ENCODE results near the gene ARHGAP23. TPM values are rescaled to one million over a fixed set of nuclear protein-coding genes. Genes with fewer than 3 reads are reported as not detected.

ARHGAP23 gene
- total RNA-seq, 3 donors from 2014 or later (not counting 1 experiment from before 2014, with no cell fraction given): 0.19 to 1.8 (median 1.7) TPM

- no peaks in the 10 kb centered on the region for H3K9me3 ChIP-seq (ENCODE audit: control insufficient read depth, insufficient read depth, low read length)
- H3K27ac Mint-ChIP-seq: no peak overlapping the region
- TF ChIP-seq CTCF (IDR thresholded peaks at IDR 0.05): no peak
- DNase-seq: no peak
- H3K4me1 Mint-ChIP-seq: peaks cover 11 to 17% of the 10 kb centered on the region in 2 donors
- no peak overlapping the region for H3K4me3 ChIP-seq (ENCODE audit: low read length)
- no peak overlapping the region for H3K27ac ChIP-seq (ENCODE audit: low read length)
- ATAC-seq: no peak
- peaks cover 22 to 26% of the 10 kb centered on the region in 2 donors for H3K27me3 Mint-ChIP-seq (ENCODE audit: low read depth in 2 of 2)
- 56% methylated on average over 8 of the region's 8 CpGs for WGBS (ENCODE audit: insufficient coverage)
- H3K4me3 Mint-ChIP-seq: no peak overlapping the region
- H3K9me3 Mint-ChIP-seq: no peaks in the 10 kb centered on the region
- H3K27me3 ChIP-seq (ENCODE audit: control insufficient read depth, insufficient read depth, low read length): peaks cover 3% of the 10 kb centered on the region
- peaks cover 22% of the 10 kb centered on the region for H3K4me1 ChIP-seq (ENCODE audit: control insufficient read depth, insufficient read depth, low read length)
- intact Hi-C loops (cut with micrococcal nuclease): loop anchor here (5.0 kb wide), 1 partner anchor 198 kb away; the partner anchor contains the start of gene PSMB3
- H3K36me3 ChIP-seq (ENCODE audit: control insufficient read depth, insufficient read depth, low read length): no peaks in the 10 kb centered on the region
- H3K36me3 Mint-ChIP-seq: no peaks in the 10 kb centered on the region
These were observed 126.4 kb downstream of the ARHGAP23 start for GRCh38 chr17:38554430-38555350.

- Histone ChIP-seq H3K27ac (ENCODE audit: low read length) (no peak overlapping the region), H3K4me1 (ENCODE audit: control insufficient read depth, insufficient read depth, low read length) (peaks cover 36% of the 10 kb centered on the region), H3K9me3 (ENCODE audit: control insufficient read depth, insufficient read depth, low read length) (no peaks in the 10 kb centered on the region), H3K36me3 (ENCODE audit: control insufficient read depth, insufficient read depth, low read length) (no peaks in the 10 kb centered on the region), H3K4me3 (ENCODE audit: low read length) (no peak overlapping the region), H3K27me3 (ENCODE audit: control insufficient read depth, insufficient read depth, low read length) (peaks cover 13% of the 10 kb centered on the region)
- Mint-ChIP-seq H3K4me1 (peaks cover 17 to 24% of the 10 kb centered on the region in 2 donors), H3K27me3 (ENCODE audit: low read depth in 2 of 2) (peaks cover 26 to 34% of the 10 kb centered on the region in 2 donors), H3K36me3 (no peaks in the 10 kb centered on the region), H3K27ac (no peak overlapping the region), H3K9me3 (no peaks in the 10 kb centered on the region), H3K4me3 (no peak overlapping the region)
- DNase-seq: no peak
- TF ChIP-seq CTCF (IDR thresholded peaks at IDR 0.05): no peak
- WGBS (ENCODE audit: insufficient coverage): 71% methylated on average over 6 of the region's 6 CpGs
- intact Hi-C loops (cut with micrococcal nuclease): loop anchor here (5.0 kb wide), 1 partner anchor 196 kb away; the partner anchor contains the start of gene PSMB3
- no peak for ATAC-seq
These were observed 128.0 kb downstream of the ARHGAP23 start for GRCh38 chr17:38556239-38556638.

- peaks cover 17 to 28% of the 10 kb centered on the region in 2 donors for H3K4me1 Mint-ChIP-seq
- 73% methylated on average over 6 of the region's 6 CpGs for WGBS (ENCODE audit: insufficient coverage)
- Histone ChIP-seq H3K4me1 (ENCODE audit: control insufficient read depth, insufficient read depth, low read length) (peaks cover 39% of the 10 kb centered on the region), H3K9me3 (ENCODE audit: control insufficient read depth, insufficient read depth, low read length) (no peaks in the 10 kb centered on the region), H3K4me3 (ENCODE audit: low read length) (no peak overlapping the region), H3K36me3 (ENCODE audit: control insufficient read depth, insufficient read depth, low read length) (no peaks in the 10 kb centered on the region), H3K27ac (ENCODE audit: low read length) (no peak overlapping the region), H3K27me3 (ENCODE audit: control insufficient read depth, insufficient read depth, low read length) (peaks cover 18% of the 10 kb centered on the region)
- peak overlapping the region; percentile 37 for H3K4me3 Mint-ChIP-seq
- ATAC-seq (no peak), DNase-seq (no peak)
- no peaks in the 10 kb centered on the region for H3K36me3 Mint-ChIP-seq
- TF ChIP-seq CTCF (IDR thresholded peaks at IDR 0.05): no peak
- no peak overlapping the region for H3K27ac Mint-ChIP-seq
- intact Hi-C loops (cut with micrococcal nuclease): loop anchor here (5.0 kb wide), 1 partner anchor 195 kb away; the partner anchor contains the start of gene PSMB3
- no peaks in the 10 kb centered on the region for H3K9me3 Mint-ChIP-seq
- peaks cover 26 to 34% of the 10 kb centered on the region in 2 donors for H3K27me3 Mint-ChIP-seq (ENCODE audit: low read depth in 2 of 2)
These were observed 129.1 kb downstream of the ARHGAP23 start for GRCh38 chr17:38557396-38557795.
